Activated CD8-positive, alpha-beta T cell treated with anti-CD3 and anti-CD28 coated beads, Interleukin-2, amount 10 ng/mL, durations not matched to agents 7 days and 5 days (primary cell): ENCODE measurements around the gene IRF3. TPM values are rescaled to one million over a fixed set of nuclear protein-coding genes. Genes with fewer than 3 reads are reported as not detected.

ENCODE experiments used
- ATAC-seq: fragments of 150-1000 bp; cut with Tn5 transposase; one replicate; pipeline ENCODE4 v1.10.0; 2021; ENCODE audit warnings: moderate library complexity
- CTCF ChIA-PET: fragments of 350-600 bp; sonication (Branson Sonifier 250); formaldehyde crosslinking; loops from one replicate; lab custom pipeline; 2021; ENCODE audit warnings: antibody characterized with exemption; lab: Charles Lee
- POLR2A ChIA-PET: fragments of 350-600 bp; sonication (Branson Sonifier 250); formaldehyde crosslinking; loops from one replicate; lab custom pipeline; 2021; ENCODE audit warnings: antibody characterized with exemption; lab: Charles Lee
- DNase-seq: peaks from one replicate; pipeline ENCODE4 v3.0.0-alpha.2; 2020
- H3K27ac Mint-ChIP-seq: one replicate; pipeline ENCODE4 v1.8.0; 2021; ENCODE audit warnings: mild to moderate bottlenecking, mixed read lengths
- H3K27me3 Mint-ChIP-seq: one replicate; pipeline ENCODE4 v1.8.0; 2021; ENCODE audit warnings: low read depth, mixed read lengths
- H3K36me3 Mint-ChIP-seq: one replicate; pipeline ENCODE4 v1.8.0; 2021; ENCODE audit warnings: low read depth, mixed read lengths
- H3K4me1 Mint-ChIP-seq: one replicate; pipeline ENCODE4 v1.8.0; 2021; ENCODE audit warnings: low read depth, mixed read lengths
- H3K4me3 Mint-ChIP-seq: one replicate; pipeline ENCODE4 v1.8.0; 2021; ENCODE audit warnings: mild to moderate bottlenecking, mixed read lengths
- H3K9me3 Mint-ChIP-seq: one replicate; pipeline ENCODE4 v1.8.0; 2022; ENCODE audit warnings: mixed read lengths; ENCODE audit not compliant: insufficient read depth
- total RNA-seq, 2 experiments: library from RNA; stranded (reverse); gene quantifications; one replicate each; pipeline ENCODE4 v1.2.3, GENCODE V29; 2021

IRF3 gene
- 100 to 1,000 TPM; 133 to 137 TPM for total RNA-seq

- Mint-ChIP-seq H3K4me3 (peak within 1 kb of the TSS; percentile 94), H3K27me3 (no peaks in the 10 kb centered on the region), H3K4me1 (peaks cover 35% of the 10 kb centered on the region), H3K27ac (peak within 1 kb of the TSS; percentile 92), H3K36me3 (peaks cover 50% of the 10 kb centered on the region), H3K9me3 (no peaks in the 10 kb centered on the region)
- ChIA-PET CTCF (interaction anchor here (1.7 to 3.2 kb wide), 2 partner anchors 12 to 15 kb away, joined by 5 to 33 read pairs; partner anchors contain the start of gene PRMT1), POLR2A (interaction anchor here (0.8 to 4.3 kb wide), 6 partner anchors 9 to 85 kb away, joined by 3 to 38 read pairs (median 5); partner anchors contain the start of genes NOSIP, PRMT1, PRRG2 and RRAS)
- peak; percentile 99 for DNase-seq
- peak; percentile 87 for ATAC-seq
Observed at GRCh38 chr19:49665351-49666119, at the start of gene IRF3, which contains the start of gene BCL2L12. Gene IRF3 (minus strand): TSS chr19:49665857. CDS start chr19:49664838, 1,019 bp downstream. Gene BCL2L12 (plus strand): TSS chr19:49665933. CDS start chr19:49666693, 760 bp downstream.

GRCh38 chr19:49713236-49713845 lies 47.7 kb upstream of the IRF3 start:
- Mint-ChIP-seq H3K27ac (no peak overlapping the region), H3K27me3 (peaks cover 4% of the 10 kb centered on the region), H3K9me3 (no peaks in the 10 kb centered on the region), H3K4me3 (no peak overlapping the region), H3K36me3 (no peaks in the 10 kb centered on the region), H3K4me1 (peaks cover 14% of the 10 kb centered on the region)
- ATAC-seq (no peak), DNase-seq (no peak)
- CTCF ChIA-PET, result no interaction called here
- POLR2A ChIA-PET, result no interaction called here

GRCh38 chr19:49712397-49712859 lies 46.8 kb upstream of the IRF3 start:
- DNase-seq (no peak), ATAC-seq (no peak)
- ChIA-PET POLR2A (no interaction called here), CTCF (interaction anchor here (0.9 kb wide), 1 partner anchor 47 kb away, joined by 3 read pairs; no protein-coding TSS in a partner anchor)
- H3K4me1 Mint-ChIP-seq, result peaks cover 8% of the 10 kb centered on the region
- no peak overlapping the region for H3K4me3 Mint-ChIP-seq
- H3K27ac Mint-ChIP-seq, result no peak overlapping the region
- H3K9me3 Mint-ChIP-seq, result no peaks in the 10 kb centered on the region
- peaks cover 4% of the 10 kb centered on the region for H3K27me3 Mint-ChIP-seq
- H3K36me3 Mint-ChIP-seq, result no peaks in the 10 kb centered on the region

DNA sequence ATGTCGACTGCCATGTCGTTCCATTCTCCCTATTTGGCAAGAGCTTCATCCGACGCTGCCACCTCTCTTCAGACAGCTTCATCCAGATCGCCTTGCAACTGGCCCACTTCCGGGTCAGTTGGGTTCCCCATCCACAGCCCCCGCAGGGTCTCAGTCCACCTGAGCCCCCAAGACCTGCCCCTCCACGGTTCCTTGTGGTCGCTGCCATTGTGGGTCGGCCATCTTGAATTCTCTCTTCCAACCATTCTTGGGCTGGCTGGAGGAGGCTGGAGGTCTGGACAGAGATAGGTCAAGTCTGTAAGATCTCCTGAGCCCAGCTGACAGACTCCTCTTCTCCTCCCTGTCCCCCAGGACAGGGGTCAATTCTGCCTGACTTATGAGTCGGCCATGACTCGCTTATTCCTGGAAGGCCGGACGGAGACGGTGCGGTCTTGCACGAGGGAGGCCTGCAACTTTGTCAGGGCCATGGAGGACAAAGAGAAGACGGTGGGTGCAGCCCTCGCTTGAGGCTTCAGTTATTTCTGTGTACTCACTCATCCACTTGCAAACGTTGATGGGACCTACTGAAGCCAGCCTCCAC lies 44.8 kb upstream of the IRF3 start:
- ChIA-PET CTCF (no interaction called here), POLR2A (no interaction called here)
- H3K36me3 Mint-ChIP-seq, result no peaks in the 10 kb centered on the region
- H3K4me3 Mint-ChIP-seq, result no peak overlapping the region
- peaks cover 4% of the 10 kb centered on the region for H3K27me3 Mint-ChIP-seq
- H3K9me3 Mint-ChIP-seq, result no peaks in the 10 kb centered on the region
- no peaks in the 10 kb centered on the region for H3K4me1 Mint-ChIP-seq
- no peak for DNase-seq
- no peak overlapping the region for H3K27ac Mint-ChIP-seq
- no peak for ATAC-seq

DNA sequence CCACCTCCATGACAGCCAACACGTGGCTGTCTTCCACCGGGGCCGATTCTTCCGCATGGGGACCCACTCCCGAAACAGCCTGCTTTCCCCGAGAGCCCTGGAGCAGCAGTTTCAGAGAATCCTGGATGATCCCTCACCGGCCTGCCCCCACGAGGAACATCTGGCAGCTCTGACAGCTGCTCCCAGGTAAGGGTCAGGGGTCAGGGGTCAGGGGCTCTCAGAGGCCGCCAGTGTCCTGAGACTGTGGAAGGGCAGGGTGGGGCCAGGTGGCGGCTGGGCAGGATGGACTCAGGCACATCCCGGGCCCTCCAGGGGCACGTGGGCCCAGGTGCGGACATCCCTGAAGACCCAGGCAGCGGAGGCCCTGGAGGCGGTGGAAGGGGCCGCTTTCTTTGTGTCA lies 40.3 kb upstream of the IRF3 start:
- peaks cover 4% of the 10 kb centered on the region for H3K27me3 Mint-ChIP-seq
- ChIA-PET POLR2A (no interaction called here), CTCF (interaction anchor here (1.1 kb wide), 1 partner anchor 12 kb away, joined by 4 read pairs; no protein-coding TSS in a partner anchor)
- no peaks in the 10 kb centered on the region for H3K4me1 Mint-ChIP-seq
- H3K9me3 Mint-ChIP-seq, result no peaks in the 10 kb centered on the region
- DNase-seq, result no peak
- H3K36me3 Mint-ChIP-seq, result no peaks in the 10 kb centered on the region
- no peak for ATAC-seq
- no peak overlapping the region for H3K27ac Mint-ChIP-seq
- H3K4me3 Mint-ChIP-seq, result no peak overlapping the region

DNA sequence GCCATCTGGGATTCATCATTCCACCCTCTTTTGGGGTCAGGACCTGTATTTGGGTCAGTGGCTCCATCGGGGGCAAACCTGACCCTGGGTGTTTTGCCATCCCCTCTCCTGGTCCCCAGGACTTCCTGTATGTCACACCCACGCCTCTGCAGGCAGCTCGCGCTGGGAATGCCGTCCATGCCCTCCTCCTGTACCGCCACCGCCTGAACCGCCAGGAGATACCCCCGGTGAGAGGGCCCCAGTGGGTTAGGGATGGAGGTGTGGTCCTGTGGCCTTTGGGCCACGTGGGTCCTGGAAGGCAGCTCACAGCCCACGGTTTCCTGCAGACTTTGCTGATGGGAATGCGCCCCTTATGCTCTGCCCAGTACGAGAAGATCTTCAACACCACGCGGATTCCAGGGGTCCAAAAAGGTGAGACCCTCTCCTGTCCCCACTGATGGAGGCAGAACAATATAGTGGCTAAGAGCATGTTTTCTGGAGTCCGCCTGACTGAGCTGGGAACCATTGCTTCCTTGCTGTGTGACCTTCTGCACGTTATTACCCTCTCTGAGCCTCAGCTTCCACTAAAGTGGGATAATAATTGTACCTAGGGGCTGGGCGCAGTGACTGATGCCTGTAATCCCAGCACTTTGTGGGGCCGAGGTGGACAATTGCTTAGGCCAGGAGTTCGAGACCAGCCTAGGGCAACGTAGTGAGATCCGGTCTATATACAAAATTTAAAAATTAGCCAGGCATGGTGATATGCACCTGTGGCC lies 39.4 kb upstream of the IRF3 start:
- Mint-ChIP-seq H3K4me3 (no peak overlapping the region), H3K9me3 (no peaks in the 10 kb centered on the region), H3K4me1 (no peaks in the 10 kb centered on the region), H3K27me3 (peaks cover 4% of the 10 kb centered on the region), H3K36me3 (no peaks in the 10 kb centered on the region), H3K27ac (no peak overlapping the region)
- no peak for ATAC-seq
- ChIA-PET CTCF (interaction anchor here (1.1 kb wide), 1 partner anchor 12 kb away, joined by 4 read pairs; no protein-coding TSS in a partner anchor), POLR2A (no interaction called here)
- DNase-seq, result no peak

- Mint-ChIP-seq H3K4me3 (no peak overlapping the region), H3K27ac (no peak overlapping the region), H3K27me3 (no peaks in the 10 kb centered on the region), H3K4me1 (no peaks in the 10 kb centered on the region), H3K36me3 (no peaks in the 10 kb centered on the region), H3K9me3 (no peaks in the 10 kb centered on the region)
- DNase-seq, result no peak
- ATAC-seq, result no peak
- ChIA-PET POLR2A (no interaction called here), CTCF (no interaction called here)
Observed at GRCh38 chr19:49701271-49701786, 35.7 kb upstream of the IRF3 start.

DNA sequence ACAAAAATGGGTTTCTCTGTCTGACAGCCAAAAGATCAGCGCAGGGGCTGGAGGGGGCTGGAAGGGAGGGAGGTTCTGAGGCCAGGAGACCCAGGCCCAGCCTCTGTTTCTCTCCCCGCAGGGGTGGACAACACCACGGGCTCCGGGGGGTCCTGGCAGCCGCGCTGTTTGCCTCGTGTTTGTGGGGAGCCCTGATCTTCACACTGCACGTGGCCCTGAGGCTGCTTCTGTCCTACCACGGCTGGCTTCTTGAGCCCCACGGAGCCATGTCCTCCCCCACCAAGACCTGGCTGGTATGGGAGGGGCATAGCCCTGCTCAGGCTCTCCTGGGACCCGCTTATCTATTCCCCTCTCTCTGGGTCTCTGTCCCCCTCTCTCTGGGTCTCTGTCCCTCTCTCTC lies 34.9 kb upstream of the IRF3 start:
- Mint-ChIP-seq H3K9me3 (no peaks in the 10 kb centered on the region), H3K4me1 (no peaks in the 10 kb centered on the region), H3K27me3 (no peaks in the 10 kb centered on the region), H3K27ac (no peak overlapping the region), H3K36me3 (no peaks in the 10 kb centered on the region), H3K4me3 (no peak overlapping the region)
- DNase-seq, result no peak
- ATAC-seq, result peak; percentile 55
- CTCF ChIA-PET, result interaction anchor here (1.2 kb wide), 1 partner anchor 28 kb away, joined by 3 read pairs; no protein-coding TSS in a partner anchor
- POLR2A ChIA-PET, result interaction anchor here (0.6 kb wide), 1 partner anchor 148 kb away, joined by 3 read pairs; no protein-coding TSS in a partner anchor

DNA sequence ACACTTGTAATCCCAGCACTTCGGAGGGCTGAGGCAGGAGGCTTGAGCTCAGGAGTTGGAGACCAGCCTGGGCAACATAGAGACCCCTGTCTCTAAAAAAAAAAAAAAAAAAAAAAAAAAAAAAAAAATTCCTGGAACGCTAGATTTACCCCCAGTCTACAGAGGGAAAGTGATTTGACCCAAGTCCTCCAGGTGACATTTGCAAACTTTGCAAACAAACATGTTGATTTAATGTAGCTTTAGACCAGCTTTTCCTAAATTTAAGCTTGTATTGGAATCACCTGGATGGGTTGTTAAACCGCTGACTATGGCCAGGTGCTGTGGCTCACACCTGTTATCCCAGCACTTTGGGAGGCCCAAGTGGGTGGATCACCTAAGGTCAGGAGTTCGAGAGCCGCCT lies 33.7 kb upstream of the IRF3 start:
- POLR2A ChIA-PET, result no interaction called here
- CTCF ChIA-PET, result interaction anchor here (1.2 kb wide), 1 partner anchor 27 kb away, joined by 3 read pairs; no protein-coding TSS in a partner anchor
- H3K9me3 Mint-ChIP-seq, result no peaks in the 10 kb centered on the region
- no peak overlapping the region for H3K27ac Mint-ChIP-seq
- no peaks in the 10 kb centered on the region for H3K4me1 Mint-ChIP-seq
- ATAC-seq (no peak), DNase-seq (no peak)
- H3K27me3 Mint-ChIP-seq, result no peaks in the 10 kb centered on the region
- H3K4me3 Mint-ChIP-seq, result no peak overlapping the region
- H3K36me3 Mint-ChIP-seq, result no peaks in the 10 kb centered on the region

- Mint-ChIP-seq H3K4me1 (peaks cover 5% of the 10 kb centered on the region), H3K27me3 (peaks cover 6% of the 10 kb centered on the region), H3K4me3 (no peak overlapping the region), H3K27ac (no peak overlapping the region), H3K9me3 (no peaks in the 10 kb centered on the region), H3K36me3 (no peaks in the 10 kb centered on the region)
- ChIA-PET POLR2A (no interaction called here), CTCF (no interaction called here)
- DNase-seq, result no peak
- no peak for ATAC-seq
Observed at GRCh38 chr19:49696865-49697264, 31.2 kb upstream of the IRF3 start.

DNA sequence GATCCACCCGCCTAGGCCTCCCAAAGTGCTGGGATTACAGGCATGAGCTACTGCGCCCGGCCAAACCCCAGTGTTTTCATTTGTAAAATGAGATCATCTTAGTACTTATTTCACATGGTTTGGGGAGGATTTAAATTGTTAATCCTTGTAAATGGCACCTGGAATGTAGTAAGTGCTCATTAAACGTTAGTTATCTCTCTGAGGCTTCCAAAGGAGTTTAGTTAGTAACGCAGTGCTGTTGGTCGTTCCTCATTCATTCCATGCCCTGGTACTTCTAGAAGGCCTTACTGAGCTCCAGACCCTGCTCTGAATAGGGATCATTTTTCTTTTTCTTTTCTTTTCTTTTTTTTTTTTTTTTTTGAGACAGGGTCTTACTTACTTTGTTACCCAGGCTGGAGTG lies 30.5 kb upstream of the IRF3 start:
- Mint-ChIP-seq H3K4me1 (peaks cover 8% of the 10 kb centered on the region), H3K9me3 (no peaks in the 10 kb centered on the region), H3K4me3 (no peak overlapping the region), H3K36me3 (no peaks in the 10 kb centered on the region), H3K27ac (no peak overlapping the region), H3K27me3 (peaks cover 12% of the 10 kb centered on the region)
- ChIA-PET CTCF (no interaction called here), POLR2A (no interaction called here)
- ATAC-seq (no peak), DNase-seq (no peak)
